Naive thymus-derived CD4-positive, alpha-beta T cell (primary cell): ENCODE data around the gene SCN2A. TPM values are rescaled to one million over a fixed set of nuclear protein-coding genes. Genes with fewer than 3 reads are reported as not detected.

Source experiments
- ATAC-seq: fragments of 150-1000 bp; cut with Tn5 transposase; 2 replicates; pipeline ENCODE4 v1.10.0; 2021; ENCODE audit warnings: mild to moderate bottlenecking, moderate library complexity
- CTCF ChIA-PET: fragments of 350-600 bp; sonication (Branson Sonifier 250); formaldehyde crosslinking; loops from one replicate; lab custom pipeline; 2021; ENCODE audit warnings: antibody characterized with exemption; lab: Charles Lee
- POLR2A ChIA-PET: fragments of 350-600 bp; sonication (Branson Sonifier 250); formaldehyde crosslinking; loops from one replicate; lab custom pipeline; 2021; ENCODE audit warnings: antibody characterized with exemption, inconsistent platforms; lab: Charles Lee
- DNase-seq, 9 donors: peaks; one replicate each; pipeline versions ENCODE4 v3.0.0 to v3.0.0-alpha.2; 2020 to 2022; ENCODE audit warnings: mixed read lengths in 1 of 9
- H3K27ac ChIP-seq: one replicate; pipeline ENCODE4 v1.7.0; 2013; ENCODE audit warnings: mild to moderate bottlenecking, low read depth, low read length, moderate library complexity
- H3K27me3 ChIP-seq, 2 donors: one replicate each; pipeline ENCODE4 v1.7.0; 2013; ENCODE audit warnings: low read length in 2 of 2, mild to moderate bottlenecking in 2 of 2, moderate library complexity in 2 of 2; ENCODE audit not compliant: control insufficient read depth in 2 of 2, insufficient read depth in 2 of 2
- H3K36me3 ChIP-seq, 3 experiments: 1 replicate in 2 of 3; 2 replicates in 1 of 3; pipeline ENCODE4 v1.7.0; 2013; ENCODE audit warnings: low read length in 3 of 3, mild to moderate bottlenecking in 3 of 3, moderate library complexity in 1 of 3; ENCODE audit not compliant: insufficient read depth in 3 of 3, control insufficient read depth in 2 of 3
- H3K4me1 ChIP-seq, 2 donors: one replicate each; pipeline ENCODE4 v1.7.0; 2013; ENCODE audit warnings: low read length in 2 of 2, mild to moderate bottlenecking in 2 of 2, moderate library complexity in 1 of 2; ENCODE audit not compliant: control insufficient read depth in 2 of 2, insufficient read depth in 2 of 2
- H3K4me3 ChIP-seq: 2 replicates; pipeline ENCODE4 v1.7.0; 2013; ENCODE audit warnings: mild to moderate bottlenecking, low read length
- H3K9me3 ChIP-seq, 3 experiments: 1 replicate in 2 of 3; 2 replicates in 1 of 3; pipeline ENCODE4 v1.7.0; 2013; ENCODE audit warnings: low read length in 3 of 3; ENCODE audit not compliant: control insufficient read depth in 2 of 3
- H3K27ac Mint-ChIP-seq, 9 donors: one replicate each; pipeline ENCODE4 v1.8.0; 2020 to 2022; ENCODE audit warnings: mixed read lengths in 9 of 9, mild to moderate bottlenecking in 8 of 9, moderate library complexity in 5 of 9, inconsistent platforms in 2 of 9
- H3K27me3 Mint-ChIP-seq, 5 donors: one replicate each; pipeline ENCODE4 v1.8.0; 2021 to 2022; ENCODE audit warnings: mixed read lengths in 5 of 5, mild to moderate bottlenecking in 1 of 5
- H3K36me3 Mint-ChIP-seq, 5 donors: one replicate each; pipeline ENCODE4 v1.8.0; 2020 to 2022; ENCODE audit warnings: mixed read lengths in 5 of 5, mild to moderate bottlenecking in 3 of 5, inconsistent platforms in 1 of 5
- H3K4me1 Mint-ChIP-seq, 7 donors: one replicate each; pipeline ENCODE4 v1.8.0; 2020 to 2022; ENCODE audit warnings: mixed read lengths in 7 of 7, mild to moderate bottlenecking in 3 of 7, inconsistent platforms in 1 of 7
- H3K4me3 Mint-ChIP-seq, 10 donors: one replicate each; pipeline ENCODE4 v1.8.0; 2020 to 2022; ENCODE audit warnings: mild to moderate bottlenecking in 10 of 10, mixed read lengths in 10 of 10, moderate library complexity in 6 of 10, inconsistent platforms in 2 of 10
- H3K9me3 Mint-ChIP-seq, 11 donors: one replicate each; pipeline ENCODE4 v1.8.0; 2020 to 2022; ENCODE audit warnings: mixed read lengths in 11 of 11, mild to moderate bottlenecking in 4 of 11, inconsistent platforms in 1 of 11, moderate library complexity in 1 of 11
- intact Hi-C, 2 donors: fragments of 100-400 bp; cut with micrococcal nuclease; formaldehyde crosslinking; loops; one replicate each; pipeline ENCODE4 v1.15.1; 2023
- polyA plus RNA-seq, 2 donors: library from polyadenylated mRNA; unstranded; fragments of 300-500 nt; fragmentation: Illumina TruSeq; gene quantifications; one replicate each; pipeline ENCODE4 v1.2.3, GENCODE V29; 2021
- total RNA-seq, 6 experiments: library from RNA in 5 of 6; stranded (reverse) in 5 of 6; gene quantifications; 1 replicate in 5 of 6; 2 replicates in 1 of 6; pipeline ENCODE4 v1.2.3 and lab custom pipeline; 2021 to 2026

The SCN2A gene
- total and polyA plus RNA-seq, 7 experiments from 2014 or later = not detected

DNA sequence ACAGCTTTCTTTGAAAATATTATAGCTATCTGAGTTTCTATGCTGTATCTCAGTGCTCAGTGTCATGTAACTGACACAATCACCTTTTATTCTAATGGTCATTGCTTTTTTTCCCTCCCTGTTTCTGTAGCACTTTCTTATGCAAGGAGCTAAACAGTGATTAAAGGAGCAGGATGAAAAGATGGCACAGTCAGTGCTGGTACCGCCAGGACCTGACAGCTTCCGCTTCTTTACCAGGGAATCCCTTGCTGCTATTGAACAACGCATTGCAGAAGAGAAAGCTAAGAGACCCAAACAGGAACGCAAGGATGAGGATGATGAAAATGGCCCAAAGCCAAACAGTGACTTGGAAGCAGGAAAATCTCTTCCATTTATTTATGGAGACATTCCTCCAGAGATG is 56.4 kb downstream of the SCN2A start:
- no peaks in the 10 kb centered on the region for H3K9me3 Mint-ChIP-seq
- Histone ChIP-seq H3K4me1 (no peaks in the 10 kb centered on the region), H3K4me3 (no peak overlapping the region), H3K27ac (no peak overlapping the region), H3K36me3 (no peaks in the 10 kb centered on the region), H3K9me3 (no peaks in the 10 kb centered on the region), H3K27me3 (no peaks in the 10 kb centered on the region)
- no peak for ATAC-seq
- peaks cover 6 to 18% (median 12%) of the 10 kb centered on the region in 5 donors for H3K27me3 Mint-ChIP-seq
- no peak overlapping the region for H3K27ac Mint-ChIP-seq
- peaks cover 0 to 13% (median 6%) of the 10 kb centered on the region in 7 donors for H3K4me1 Mint-ChIP-seq
- intact Hi-C loops = loop anchor here in 1 of 2 donors (10.0 kb wide), 1 partner anchor 499 kb away; the partner anchor contains the start of gene GALNT3
- DNase-seq = no peak
- no peaks in the 10 kb centered on the region for H3K36me3 Mint-ChIP-seq
- ChIA-PET POLR2A (no interaction called here), CTCF (interaction anchor here (1.2 kb wide), 1 partner anchor 579 kb away, joined by 3 read pairs; no protein-coding TSS in a partner anchor)
- H3K4me3 Mint-ChIP-seq = no peak overlapping the region

DNA sequence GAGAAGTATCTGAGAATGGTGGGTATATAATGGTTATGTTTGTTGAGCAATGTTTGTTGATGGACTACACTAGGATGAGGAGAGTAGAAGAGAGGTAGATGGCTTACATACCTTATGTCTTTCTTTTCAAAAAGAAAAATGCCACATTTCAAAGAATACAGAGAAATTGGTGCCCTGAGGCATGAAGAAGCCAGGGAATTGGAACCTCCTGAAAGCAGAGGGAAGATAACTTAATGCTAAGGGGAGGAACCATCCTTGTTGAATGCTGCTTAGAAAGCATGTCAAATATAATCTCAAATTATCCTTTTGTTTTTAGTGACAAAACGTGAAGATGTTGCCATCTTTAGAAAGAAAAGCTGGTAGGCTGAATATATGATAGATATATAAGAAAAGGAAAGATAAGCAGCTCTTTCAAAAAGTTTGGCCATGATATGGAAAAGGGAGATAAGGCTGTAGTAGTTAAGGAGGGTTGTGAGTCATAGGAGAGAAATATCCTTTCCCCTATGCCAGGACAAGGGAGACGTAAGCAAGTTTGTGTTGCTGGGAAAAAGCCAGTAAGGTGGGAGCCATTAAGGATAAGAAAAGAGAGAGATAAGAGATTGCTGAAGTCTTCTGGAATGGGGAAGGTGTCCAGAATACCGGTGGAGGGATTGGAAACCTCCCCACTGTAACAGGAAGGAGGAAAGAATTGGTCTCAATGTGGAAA is 66.3 kb downstream of the SCN2A start:
- Histone ChIP-seq H3K27ac (no peak overlapping the region), H3K9me3 (no peaks in the 10 kb centered on the region), H3K27me3 (no peaks in the 10 kb centered on the region), H3K4me3 (no peak overlapping the region), H3K4me1 (no peaks in the 10 kb centered on the region), H3K36me3 (no peaks in the 10 kb centered on the region)
- DNase-seq (no peak), ATAC-seq (no peak)
- Mint-ChIP-seq H3K4me1 (no peaks in the 10 kb centered on the region), H3K27ac (no peak overlapping the region), H3K9me3 (no peaks in the 10 kb centered on the region), H3K27me3 (peaks cover 0 to 19% (median 4%) of the 10 kb centered on the region in 5 donors), H3K36me3 (no peaks in the 10 kb centered on the region), H3K4me3 (no peak overlapping the region)
- POLR2A ChIA-PET = no interaction called here
- CTCF ChIA-PET = no interaction called here
- intact Hi-C loops = loop anchor here in 1 of 2 donors (5.0 kb wide), 1 partner anchor 288 kb away; no protein-coding TSS in a partner anchor

DNA sequence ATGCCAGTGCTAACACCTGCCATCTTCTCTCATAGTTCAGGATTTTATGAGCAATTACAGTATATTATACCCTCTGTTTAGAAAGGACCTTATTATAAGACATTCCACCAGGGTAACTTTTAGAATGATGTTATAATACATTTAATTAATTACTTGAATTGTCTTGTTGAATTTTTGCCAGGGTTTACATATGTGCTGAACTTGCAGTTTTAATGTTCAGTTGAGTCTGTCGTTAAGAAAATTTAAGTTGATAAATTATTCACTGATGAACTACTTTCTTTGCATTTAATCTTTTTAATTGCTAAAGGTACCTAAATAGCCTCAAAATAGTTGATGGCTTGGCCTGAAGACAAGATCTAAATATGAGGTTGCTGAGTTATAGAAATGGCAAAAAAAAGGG is 68.1 kb downstream of the SCN2A start:
- intact Hi-C loops = loop anchor here in 1 of 2 donors (5.0 kb wide), 1 partner anchor 290 kb away; no protein-coding TSS in a partner anchor
- Histone ChIP-seq H3K4me1 (no peaks in the 10 kb centered on the region), H3K9me3 (no peaks in the 10 kb centered on the region), H3K36me3 (no peaks in the 10 kb centered on the region), H3K4me3 (no peak overlapping the region), H3K27me3 (no peaks in the 10 kb centered on the region), H3K27ac (no peak overlapping the region)
- Mint-ChIP-seq H3K4me1 (no peaks in the 10 kb centered on the region), H3K4me3 (no peak overlapping the region), H3K9me3 (no peaks in the 10 kb centered on the region), H3K27me3 (peaks cover 0 to 19% (median 4%) of the 10 kb centered on the region in 5 donors), H3K36me3 (no peaks in the 10 kb centered on the region), H3K27ac (no peak overlapping the region)
- ATAC-seq = no peak
- DNase-seq = no peak
- CTCF ChIA-PET = no interaction called here
- POLR2A ChIA-PET = no interaction called here

DNA sequence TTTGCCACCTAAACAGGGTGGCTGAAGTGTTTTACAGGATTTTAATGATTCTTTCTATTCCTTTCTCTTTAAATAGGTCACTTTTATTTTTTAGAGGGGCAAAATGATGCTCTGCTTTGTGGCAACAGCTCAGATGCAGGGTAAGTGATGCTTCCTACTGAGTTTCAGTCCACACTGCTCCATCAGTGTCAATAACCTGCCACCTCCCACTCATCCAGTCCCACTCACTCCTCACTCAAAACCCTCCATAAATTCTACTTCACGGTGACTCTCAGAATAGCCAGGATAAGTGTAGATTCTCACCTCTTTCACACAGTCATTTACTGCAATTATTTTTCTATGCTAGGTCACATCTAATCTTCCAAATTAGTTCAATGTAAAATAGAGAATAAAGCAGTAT is 72.7 kb downstream of the SCN2A start:
- Histone ChIP-seq H3K4me3 (no peak overlapping the region), H3K9me3 (no peaks in the 10 kb centered on the region), H3K27ac (no peak overlapping the region), H3K27me3 (no peaks in the 10 kb centered on the region), H3K4me1 (no peaks in the 10 kb centered on the region), H3K36me3 (no peaks in the 10 kb centered on the region)
- Mint-ChIP-seq H3K4me3 (no peak overlapping the region), H3K27ac (no peak overlapping the region), H3K9me3 (no peaks in the 10 kb centered on the region), H3K4me1 (peaks cover 0 to 2% (median 0%) of the 10 kb centered on the region in 7 donors), H3K27me3 (peaks cover 0 to 11% (median 5%) of the 10 kb centered on the region in 5 donors), H3K36me3 (no peaks in the 10 kb centered on the region)
- POLR2A ChIA-PET = no interaction called here
- DNase-seq (no peak), ATAC-seq (no peak)
- CTCF ChIA-PET = interaction anchor here (1.0 kb wide), 1 partner anchor 18 kb away, joined by 5 read pairs; no protein-coding TSS in a partner anchor
- intact Hi-C loops = no loop called here

DNA sequence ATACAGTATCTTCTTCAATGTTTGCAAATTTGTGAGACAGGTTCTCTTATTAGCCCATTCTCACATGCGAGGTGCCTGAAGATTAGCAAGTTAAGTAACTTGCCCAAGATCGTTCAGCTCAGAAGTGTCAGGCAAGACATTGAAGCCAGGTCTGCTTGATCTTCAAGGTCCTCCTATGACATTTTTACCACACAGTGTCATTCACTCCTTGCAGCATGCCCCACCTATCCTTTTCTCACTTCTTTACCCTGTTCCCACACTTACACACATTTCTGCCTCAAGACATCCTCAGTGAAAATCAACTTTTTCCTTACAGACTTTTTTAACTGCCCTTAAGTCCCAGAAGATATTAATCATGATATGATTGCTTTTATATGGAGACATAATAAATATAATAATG is 73.8 kb downstream of the SCN2A start:
- ChIA-PET POLR2A (no interaction called here), CTCF (interaction anchor here (1.0 kb wide), 1 partner anchor 19 kb away, joined by 5 read pairs; no protein-coding TSS in a partner anchor)
- Histone ChIP-seq H3K27me3 (no peaks in the 10 kb centered on the region), H3K4me1 (no peaks in the 10 kb centered on the region), H3K9me3 (no peaks in the 10 kb centered on the region), H3K4me3 (no peak overlapping the region), H3K36me3 (no peaks in the 10 kb centered on the region), H3K27ac (no peak overlapping the region)
- no peaks in the 10 kb centered on the region for H3K9me3 Mint-ChIP-seq
- ATAC-seq = no peak
- no peak overlapping the region for H3K27ac Mint-ChIP-seq
- no peak overlapping the region for H3K4me3 Mint-ChIP-seq
- peaks cover 0 to 2% (median 0%) of the 10 kb centered on the region in 7 donors for H3K4me1 Mint-ChIP-seq
- no peaks in the 10 kb centered on the region for H3K36me3 Mint-ChIP-seq
- peaks cover 0 to 11% (median 6%) of the 10 kb centered on the region in 5 donors for H3K27me3 Mint-ChIP-seq
- intact Hi-C loops = no loop called here
- DNase-seq = no peak

DNA sequence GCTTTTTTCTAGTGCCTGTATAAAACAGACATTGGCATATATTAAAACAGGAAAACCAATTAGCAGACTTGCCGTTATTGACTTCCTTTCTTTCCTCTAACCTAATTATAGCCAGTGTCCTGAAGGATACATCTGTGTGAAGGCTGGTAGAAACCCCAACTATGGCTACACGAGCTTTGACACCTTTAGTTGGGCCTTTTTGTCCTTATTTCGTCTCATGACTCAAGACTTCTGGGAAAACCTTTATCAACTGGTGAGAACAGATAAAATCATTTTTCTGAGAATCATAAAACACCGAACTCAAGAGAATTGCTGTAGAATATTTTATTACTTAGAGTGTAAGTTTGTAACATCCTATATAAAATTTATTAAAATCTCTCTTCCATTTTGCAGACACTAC is 74.3 kb downstream of the SCN2A start:
- no peaks in the 10 kb centered on the region for H3K9me3 Mint-ChIP-seq
- Histone ChIP-seq H3K4me3 (no peak overlapping the region), H3K36me3 (no peaks in the 10 kb centered on the region), H3K27ac (no peak overlapping the region), H3K9me3 (no peaks in the 10 kb centered on the region), H3K4me1 (no peaks in the 10 kb centered on the region), H3K27me3 (no peaks in the 10 kb centered on the region)
- intact Hi-C loops = no loop called here
- no peak for ATAC-seq
- ChIA-PET CTCF (no interaction called here), POLR2A (no interaction called here)
- H3K4me1 Mint-ChIP-seq = peaks cover 0 to 2% (median 0%) of the 10 kb centered on the region in 7 donors
- H3K4me3 Mint-ChIP-seq = no peak overlapping the region
- peaks cover 0 to 11% (median 6%) of the 10 kb centered on the region in 5 donors for H3K27me3 Mint-ChIP-seq
- no peak overlapping the region for H3K27ac Mint-ChIP-seq
- no peaks in the 10 kb centered on the region for H3K36me3 Mint-ChIP-seq
- no peak for DNase-seq
